GM21576 (cell line): Measurements from ENCODE around the gene ULBP3.
"Not testable (repeated sequence)": the region's sequence is repeated elsewhere in the genome, so short reads cannot be mapped to it uniquely, and the experiment has no call there.

Source experiments
- ATAC-seq: cut with Tn5 transposase; IDR thresholded peaks from one replicate; pipeline ENCODE4 v1.9.1; 2021; ENCODE audit warnings: mild to moderate bottlenecking, moderate library complexity; ENCODE audit not compliant: unreplicated experiment

ULBP3 gene

DNA sequence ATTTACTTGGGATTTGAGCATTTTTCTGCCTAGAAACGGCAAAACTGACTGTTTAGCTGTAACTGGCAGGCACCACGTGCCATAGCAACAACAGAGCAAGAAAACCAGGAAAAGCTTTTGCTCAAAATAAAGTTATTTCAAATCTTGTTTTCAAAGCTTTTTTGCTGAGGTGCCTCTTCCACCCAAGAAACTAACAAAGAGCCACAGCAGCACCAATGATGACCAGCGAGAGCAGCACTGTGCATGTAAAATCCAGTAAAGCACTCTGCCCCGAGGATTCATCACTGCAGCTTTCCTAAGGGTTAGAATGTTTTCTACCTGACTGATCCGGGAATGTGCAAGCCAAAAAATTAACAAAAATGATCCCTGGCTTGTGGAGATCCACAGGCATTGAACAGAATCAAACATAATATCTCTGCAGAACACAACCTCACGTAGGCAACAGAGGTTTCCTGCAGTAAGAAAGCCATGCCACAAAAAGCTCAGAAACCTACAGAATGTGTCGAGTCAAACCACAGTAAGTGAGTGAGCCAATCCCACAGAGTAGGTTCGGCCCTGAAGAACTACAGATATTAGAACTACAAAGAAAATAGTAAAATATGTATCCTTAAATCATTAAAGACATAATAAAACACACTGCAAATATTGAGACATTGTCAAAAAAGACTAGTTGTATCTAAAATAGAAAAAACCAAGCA is 7.4 kb upstream of the ULBP3 start:
- ATAC-seq, result no peak

GRCh38 chr6:150075034-150075421 is 6.1 kb upstream of the ULBP3 start:
- no peak for ATAC-seq

DNA sequence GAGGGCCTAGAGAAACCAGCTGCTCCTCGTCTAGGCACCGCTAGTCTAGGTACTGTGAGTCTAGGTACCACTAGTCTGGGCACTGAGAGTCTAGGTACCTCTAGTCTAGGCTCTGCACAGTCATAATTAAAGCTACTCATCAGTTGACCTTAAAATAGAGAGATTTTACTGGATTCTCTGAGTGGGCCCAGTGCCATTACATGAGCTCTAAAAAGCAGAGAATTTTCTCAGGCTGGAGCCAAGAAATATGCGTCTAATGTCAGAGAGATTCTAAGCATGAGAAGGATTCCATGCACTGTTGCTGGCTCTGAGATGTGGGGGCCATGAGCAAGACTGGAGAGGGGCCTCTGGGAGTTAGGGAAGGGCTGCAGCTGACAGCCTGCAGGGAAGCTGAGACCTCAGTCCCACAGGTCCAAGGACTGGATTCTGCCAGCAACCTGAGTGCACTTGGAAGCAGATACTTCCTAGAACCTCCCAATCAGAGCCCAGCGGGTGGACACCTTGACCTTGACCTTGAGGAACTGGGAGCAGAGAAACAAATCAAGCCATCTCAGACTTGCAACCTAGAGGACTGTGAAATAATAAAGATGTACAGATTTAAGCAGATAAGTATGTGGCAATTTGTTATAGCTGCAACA is 5.6 kb upstream of the ULBP3 start:
- not testable (repeated sequence) for ATAC-seq

DNA sequence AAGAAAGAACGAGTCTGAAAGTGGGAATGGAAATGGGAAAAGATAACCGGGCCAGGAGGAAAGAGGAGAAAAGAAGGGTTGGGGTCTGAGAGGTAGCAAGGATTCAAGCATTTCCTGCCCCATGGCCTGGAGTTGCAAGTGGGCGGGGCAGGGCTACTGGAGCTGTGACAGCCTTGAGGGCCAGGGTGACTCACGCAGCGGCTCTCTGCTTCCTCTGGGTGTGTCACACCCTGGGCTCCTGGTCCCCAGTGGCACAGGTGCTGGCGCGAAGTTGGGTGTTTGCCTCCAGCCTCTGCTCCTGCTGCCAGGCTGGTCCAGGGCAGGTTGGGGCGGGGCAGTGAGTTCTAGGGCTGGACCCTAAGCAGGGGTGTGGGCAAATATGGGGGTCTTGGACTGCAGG is 3.3 kb upstream of the ULBP3 start:
- ATAC-seq, result no peak

DNA sequence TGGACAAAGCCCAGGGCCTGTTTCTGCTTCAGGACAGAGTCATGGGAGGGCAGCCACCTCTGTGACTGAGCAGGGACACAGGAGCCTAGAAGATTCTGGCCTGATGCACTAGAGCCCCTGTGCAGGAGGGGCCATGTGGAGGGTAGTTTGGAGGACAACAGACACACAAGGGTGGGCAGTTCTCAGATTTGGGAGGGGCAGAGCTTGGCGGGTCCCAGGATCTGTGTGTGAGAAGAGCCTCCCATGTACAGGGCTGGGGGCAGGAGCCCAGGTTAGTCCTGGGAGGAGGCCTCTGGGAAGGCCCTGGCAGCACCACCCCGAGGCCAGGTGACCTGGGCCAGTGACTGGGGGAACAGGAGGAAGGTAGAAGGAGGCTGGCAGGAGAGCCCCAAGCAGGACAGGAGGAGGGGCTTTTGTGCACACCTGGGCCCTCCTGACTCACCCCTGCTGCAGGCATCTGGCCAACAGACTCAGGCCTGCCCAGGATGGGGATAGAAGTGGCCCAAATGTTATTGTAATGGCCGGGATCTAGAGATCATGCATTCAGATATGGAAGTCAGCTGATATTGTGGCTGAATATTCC is 1.4 kb upstream of the ULBP3 start:
- no peak for ATAC-seq

- no peak for ATAC-seq
Measured at GRCh38 chr6:150069706-150070105, 785 bp upstream of the ULBP3 start.

DNA sequence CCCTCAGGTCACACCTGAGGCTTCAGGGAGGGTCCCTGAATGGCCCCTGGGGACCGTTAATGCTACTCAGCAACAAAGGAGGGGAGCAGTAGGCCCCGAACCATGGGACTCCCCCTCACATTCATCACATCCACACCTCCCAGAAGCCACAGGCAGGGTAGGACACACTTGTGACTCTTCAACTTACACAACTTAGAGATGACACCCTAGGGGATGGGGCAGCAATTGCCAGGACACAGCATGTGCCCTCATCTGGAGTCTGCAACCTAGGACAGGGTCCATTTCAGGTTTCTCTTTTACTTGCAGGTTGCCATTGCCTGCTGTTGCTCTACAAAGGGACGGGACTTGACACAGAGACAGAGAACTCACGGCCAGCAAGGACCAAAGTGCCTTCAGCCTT is 770 bp downstream of the ULBP3 start:
- no peak for ATAC-seq

- ATAC-seq, result no peak
Measured at GRCh38 chr6:150065083-150065482, 3.8 kb downstream of the ULBP3 start.

DNA sequence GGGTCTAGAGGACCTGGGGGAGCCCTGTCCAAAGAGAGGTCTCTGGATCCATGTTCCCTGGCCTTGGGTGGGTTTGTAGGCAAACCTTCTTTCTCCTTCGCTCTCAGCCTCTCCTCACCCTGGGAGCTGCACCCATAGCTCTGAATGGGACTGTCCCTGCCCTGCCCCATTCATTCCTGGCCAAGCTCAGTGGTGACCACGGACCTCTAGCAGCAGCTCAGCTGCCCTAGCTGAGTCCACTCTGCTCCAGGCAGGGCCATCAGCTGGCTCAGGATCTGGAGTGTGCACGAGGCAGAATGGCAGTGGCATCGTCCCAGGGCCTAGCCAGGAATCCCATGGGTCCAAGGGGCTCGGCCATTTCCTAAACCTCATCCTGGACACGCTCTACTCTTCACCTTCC is 5.3 kb downstream of the ULBP3 start:
- ATAC-seq, result no peak

DNA sequence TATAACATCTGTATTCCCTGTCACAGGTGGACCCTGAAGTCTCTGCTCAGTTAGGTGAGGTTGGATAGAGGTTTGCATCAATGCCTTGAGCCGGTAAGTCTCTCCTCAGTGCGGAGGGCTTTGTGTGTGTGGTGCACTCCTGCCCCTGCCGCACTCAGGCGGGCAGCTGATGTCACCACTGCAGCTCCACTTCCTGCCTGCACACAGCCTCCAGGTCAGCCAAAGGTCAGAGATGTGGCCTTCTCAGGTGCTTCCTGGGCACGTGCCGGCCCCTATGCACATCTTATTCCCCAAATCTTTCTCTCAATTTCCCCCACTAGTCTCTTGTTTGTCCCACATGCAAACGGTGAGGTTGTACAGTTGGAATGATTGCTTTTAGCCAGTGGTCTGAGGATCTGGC is 8.9 kb downstream of the ULBP3 start:
- peak; percentile 69 for ATAC-seq

- ATAC-seq, result no peak
Measured at GRCh38 chr6:150058986-150059385, 9.9 kb downstream of the ULBP3 start.

GRCh38 chr6:150058231-150058792 is 10.6 kb downstream of the ULBP3 start:
- ATAC-seq, result no peak

DNA sequence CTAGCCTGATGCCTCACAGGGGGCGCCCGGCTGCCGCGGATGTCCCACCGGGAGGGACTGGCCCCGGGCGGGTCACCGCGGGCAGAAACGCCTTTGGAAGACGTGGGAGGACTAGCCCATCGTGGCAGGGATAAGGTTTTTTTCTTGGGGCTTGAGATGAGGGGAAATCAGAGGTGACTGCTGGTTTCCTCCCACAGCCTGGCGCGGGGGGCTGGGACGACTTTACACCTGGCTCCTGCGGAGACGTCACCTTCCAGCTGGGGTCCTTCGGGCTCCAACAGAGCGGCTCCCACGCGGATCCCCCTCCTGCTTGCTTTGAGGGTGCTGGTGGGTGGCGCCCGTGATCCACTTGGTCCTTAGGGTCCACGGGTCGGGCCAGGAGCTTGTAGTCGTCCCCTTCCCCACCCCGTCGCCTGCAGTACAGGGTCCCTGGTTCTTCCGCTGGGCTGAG is 11.4 kb downstream of the ULBP3 start:
- no peak for ATAC-seq

- no peak for ATAC-seq
Measured at GRCh38 chr6:150056916-150057315, 12.0 kb downstream of the ULBP3 start.

DNA sequence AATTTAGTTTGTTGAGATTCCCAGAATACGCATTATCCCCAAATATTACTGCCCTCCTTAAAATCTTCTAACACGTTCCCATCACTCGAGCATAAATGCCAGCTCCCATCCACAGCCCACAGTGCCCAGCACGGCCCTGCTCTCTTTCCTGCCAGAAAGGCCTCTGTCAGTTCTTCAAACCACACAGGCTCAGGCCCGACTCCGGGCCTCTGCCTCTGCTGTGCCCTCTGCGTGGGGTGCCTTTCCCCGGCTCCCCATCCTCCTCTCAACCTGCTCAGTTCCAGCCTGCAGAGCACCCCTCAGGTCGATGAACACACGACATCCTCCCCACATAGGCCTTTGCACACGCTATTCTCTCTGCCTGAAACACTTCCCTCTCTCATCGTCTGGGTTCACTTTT is 12.8 kb downstream of the ULBP3 start:
- no peak for ATAC-seq

DNA sequence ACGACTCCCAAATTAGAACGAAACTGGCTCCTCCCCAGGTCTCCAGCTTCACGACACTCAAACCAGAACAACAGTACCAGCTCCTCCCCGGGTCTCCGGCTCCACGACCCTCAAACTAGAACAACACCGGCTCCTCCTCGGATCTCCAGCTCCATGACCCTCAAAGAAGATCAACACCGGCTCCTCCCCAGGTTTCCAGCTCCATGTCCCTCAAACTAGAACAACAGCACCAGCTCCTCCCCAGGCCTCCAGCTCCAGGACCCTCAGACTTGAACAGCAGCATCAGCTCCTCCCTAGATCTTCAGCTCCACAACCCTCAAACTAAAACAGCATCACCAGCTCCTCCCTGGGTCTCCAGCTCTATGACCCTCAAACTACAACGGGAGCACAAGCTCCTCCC is 13.8 kb downstream of the ULBP3 start:
- no peak for ATAC-seq

- no peak for ATAC-seq
Measured at GRCh38 chr6:150053450-150053849, 15.5 kb downstream of the ULBP3 start.

- ATAC-seq, result no peak
Measured at GRCh38 chr6:150050846-150051245, 18.1 kb downstream of the ULBP3 start.

- ATAC-seq, result no peak
Measured at GRCh38 chr6:150048099-150048498, 20.8 kb downstream of the ULBP3 start.

GRCh38 chr6:150046943-150047342 is 22.0 kb downstream of the ULBP3 start:
- no peak for ATAC-seq

DNA sequence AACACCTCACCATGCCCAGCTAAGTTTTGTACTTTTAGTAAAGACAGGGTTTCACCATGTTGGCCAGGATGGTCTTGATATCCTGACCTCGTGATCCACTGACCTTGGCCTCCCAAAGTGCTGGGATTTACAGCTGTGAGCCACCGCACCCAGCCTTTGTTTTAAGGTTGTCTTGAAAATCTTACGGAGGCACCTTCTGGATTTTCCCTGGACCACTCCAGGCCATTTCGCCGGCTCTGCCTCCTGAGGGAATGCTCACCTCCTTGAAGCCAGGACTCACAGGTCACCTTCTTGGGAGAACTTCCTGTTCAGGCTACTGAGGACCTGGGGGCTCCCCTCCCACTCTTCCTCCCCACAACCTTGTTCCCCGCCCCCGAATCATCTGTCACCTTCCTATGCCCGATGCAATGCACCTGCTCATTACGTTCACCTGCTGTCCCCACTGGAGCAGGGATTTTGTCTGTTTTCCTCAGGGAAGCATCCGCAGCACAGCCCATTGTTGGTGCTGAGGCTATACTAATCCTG is 24.2 kb downstream of the ULBP3 start:
- ATAC-seq, result no peak
